SK-N-SH treated with all-trans-retinoic acid at 6 μM for 48 hours (cell line): ENCODE measurements around the gene ABCA13.

Source experiments
- PATZ1 ChIP-seq: fragments of 250-450 bp; sonication (Bioruptor Pico); IDR thresholded peaks from 2 replicates; pipeline ENCODE4 v1.8.0; 2020; ENCODE audit warnings: mild to moderate bottlenecking, moderate library complexity, borderline replicate concordance
- TSHZ2 ChIP-seq: fragments of 250-450 bp; sonication (Bioruptor Pico); IDR thresholded peaks from 2 replicates; pipeline ENCODE4 v1.5.0; 2020; ENCODE audit warnings: mild to moderate bottlenecking, moderate library complexity
- ZC3H10 ChIP-seq: fragments of 250-450 bp; sonication (Bioruptor Pico); IDR thresholded peaks from 2 replicates; pipeline ENCODE4 v1.5.1; 2021; ENCODE audit warnings: mild to moderate bottlenecking, moderate library complexity

GRCh38 chr7:48481235-48481634, 310.0 kb downstream of the ABCA13 start:
- no peak for TF ChIP-seq TSHZ2 (CRISPR knock-in tag)
- no peak for TF ChIP-seq PATZ1 (CRISPR knock-in tag)
- no peak for TF ChIP-seq ZC3H10 (CRISPR knock-in tag)
